Activated gamma-delta T cell (primary cell): ENCODE measurements around the gene FGF6.

ENCODE experiments used
- DNase-seq: peaks from one replicate; lab custom pipeline; 2025; lab: John Stamatoyannopoulos, UW

The FGF6 gene

GRCh38 chr12:4447151-4447550 lies 1.5 kb upstream of the FGF6 start:
- no peak for DNase-seq

DNA sequence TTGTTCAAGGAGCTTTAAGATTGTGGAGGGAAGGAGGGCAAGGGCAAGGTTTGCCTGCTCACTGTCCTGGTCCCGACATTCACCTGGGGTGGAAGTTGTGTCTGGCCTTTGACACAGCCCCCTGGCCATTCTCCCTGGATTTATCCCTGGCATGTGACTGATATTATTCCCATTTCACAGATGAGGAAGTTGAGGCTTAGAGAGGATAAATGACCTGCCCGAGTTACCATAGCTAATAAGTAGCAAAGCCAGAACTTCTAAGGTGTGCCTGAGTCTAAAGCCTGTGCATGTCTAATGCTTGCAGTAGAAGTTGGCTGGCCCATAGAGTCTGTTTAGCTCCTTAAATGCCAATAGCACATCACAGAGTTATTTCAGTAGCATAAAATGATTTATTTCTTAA lies 720 bp upstream of the FGF6 start:
- no peak for DNase-seq

GRCh38 chr12:4444031-4444430 lies 1.6 kb downstream of the FGF6 start:
- DNase-seq, result no peak

- no peak for DNase-seq
Observed at GRCh38 chr12:4443616-4444015, 2.0 kb downstream of the FGF6 start.

DNA sequence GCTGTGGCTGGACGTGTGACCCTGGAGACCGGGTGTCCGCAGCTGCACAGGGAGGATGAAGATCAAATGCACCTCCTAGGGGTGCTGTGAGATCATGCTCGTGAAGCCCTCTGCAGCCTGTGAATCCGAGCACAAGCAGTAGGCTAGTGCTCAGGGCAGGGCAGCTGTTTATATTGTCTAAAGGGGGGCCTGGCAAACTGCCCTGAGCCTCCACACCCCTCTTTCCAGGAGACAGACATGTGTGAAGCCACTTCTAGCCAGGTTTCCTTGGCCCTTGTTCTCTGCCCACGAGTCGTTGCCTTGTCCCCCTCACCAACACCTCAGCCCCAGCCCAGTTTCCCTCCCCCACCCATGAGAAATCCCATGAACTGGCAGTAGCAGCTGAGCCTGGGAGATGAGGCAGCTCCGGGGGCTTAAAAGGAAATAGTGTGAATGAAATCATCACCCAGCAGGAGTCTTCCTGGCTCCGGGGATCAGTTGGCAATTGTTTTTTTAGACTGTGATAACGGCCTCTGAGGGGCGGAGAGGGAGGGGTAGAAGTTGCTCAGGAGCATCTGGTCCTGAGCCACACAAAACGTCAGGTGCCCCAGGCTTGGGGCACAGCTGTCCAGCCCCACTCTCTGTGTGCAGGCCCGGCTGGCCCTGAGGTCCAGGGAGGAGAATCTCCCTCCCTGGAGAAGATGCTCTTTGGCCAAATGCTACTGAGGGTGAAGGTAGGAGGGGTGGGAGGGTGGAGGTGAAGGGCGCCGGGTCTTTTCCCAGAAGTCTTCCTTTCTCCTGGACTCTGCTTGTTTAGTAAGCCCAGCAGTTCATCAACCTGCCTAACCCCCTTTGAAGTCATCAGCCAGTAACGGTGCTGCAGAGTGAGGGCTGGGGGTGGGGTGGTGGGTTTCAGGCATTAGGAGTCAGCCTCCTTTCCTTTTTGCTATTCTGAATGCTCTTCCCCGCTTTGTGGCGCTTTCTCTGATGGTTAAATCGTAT lies 4.0 kb downstream of the FGF6 start:
- no peak for DNase-seq

DNA sequence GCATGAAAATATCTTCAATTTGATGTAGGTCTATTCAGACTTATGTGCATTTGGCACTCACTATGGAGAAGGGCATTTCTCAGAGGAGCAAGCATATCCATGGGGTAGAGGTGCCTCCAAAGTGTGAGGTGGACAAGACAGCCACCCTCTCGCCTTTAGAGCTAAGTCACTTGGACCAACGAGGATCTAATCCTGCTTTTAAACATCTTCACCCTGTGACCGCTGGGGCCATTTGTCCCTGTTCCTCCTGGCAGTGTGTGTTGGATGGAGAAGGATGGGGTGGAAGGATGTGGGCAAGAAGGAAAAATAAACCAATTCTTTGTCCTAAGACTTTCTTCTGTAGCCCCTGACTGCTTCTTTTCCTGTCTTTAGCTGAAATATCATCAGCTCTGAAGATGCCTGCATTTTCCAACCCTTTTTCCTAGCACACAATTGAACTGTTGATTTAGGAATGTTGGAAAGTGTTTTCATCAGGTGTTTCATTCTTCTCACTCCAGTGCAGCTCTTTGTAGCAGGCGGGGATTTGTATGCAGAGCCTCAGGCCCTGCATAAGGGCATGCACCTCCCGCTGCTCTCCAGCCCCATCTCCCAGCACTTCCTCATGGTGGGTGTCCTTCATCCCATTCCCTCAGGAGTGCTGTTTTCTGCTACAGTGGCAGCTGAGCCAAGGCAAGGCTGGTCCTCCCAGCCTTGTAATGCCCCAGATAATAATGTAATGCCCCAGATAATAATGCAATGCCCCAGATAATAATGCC lies 5.3 kb downstream of the FGF6 start:
- no peak for DNase-seq

GRCh38 chr12:4439736-4440135 lies 5.9 kb downstream of the FGF6 start:
- DNase-seq, result no peak

DNA sequence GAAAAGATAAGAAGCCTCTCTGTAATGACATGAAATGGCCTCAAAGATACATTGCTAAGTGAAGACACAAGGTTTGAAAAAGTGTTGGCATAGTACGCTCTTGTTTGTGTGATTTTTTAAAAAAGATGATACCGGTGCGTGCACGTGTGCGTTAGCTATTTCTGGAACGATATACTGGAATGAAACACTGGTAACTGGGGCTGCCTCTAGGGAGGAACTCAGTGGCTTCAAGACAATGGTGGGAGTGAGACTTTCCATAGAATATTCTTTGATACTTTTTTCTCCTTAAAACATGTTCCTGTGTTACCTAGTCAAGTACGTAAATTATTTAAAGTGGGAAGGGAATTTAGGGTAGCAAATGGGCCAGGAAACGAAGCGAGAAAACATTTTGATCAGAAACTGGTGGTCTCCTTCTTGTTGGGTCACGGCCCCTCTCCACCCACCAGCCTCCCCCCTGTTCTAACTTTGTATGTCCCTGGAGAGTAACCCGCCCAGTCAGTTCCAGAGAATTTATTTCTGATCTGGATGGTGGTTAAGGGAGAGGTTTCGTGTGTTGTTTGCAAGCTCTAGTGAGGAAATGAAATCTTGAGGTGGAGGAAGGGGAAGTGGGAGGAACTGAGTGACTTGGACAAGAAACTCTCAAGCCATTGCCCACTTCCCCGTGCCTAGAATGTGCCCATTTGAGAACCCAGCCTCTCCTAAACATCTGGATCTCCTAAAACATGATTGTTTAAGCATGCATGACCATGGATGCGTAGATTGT lies 6.6 kb downstream of the FGF6 start:
- no peak for DNase-seq

DNA sequence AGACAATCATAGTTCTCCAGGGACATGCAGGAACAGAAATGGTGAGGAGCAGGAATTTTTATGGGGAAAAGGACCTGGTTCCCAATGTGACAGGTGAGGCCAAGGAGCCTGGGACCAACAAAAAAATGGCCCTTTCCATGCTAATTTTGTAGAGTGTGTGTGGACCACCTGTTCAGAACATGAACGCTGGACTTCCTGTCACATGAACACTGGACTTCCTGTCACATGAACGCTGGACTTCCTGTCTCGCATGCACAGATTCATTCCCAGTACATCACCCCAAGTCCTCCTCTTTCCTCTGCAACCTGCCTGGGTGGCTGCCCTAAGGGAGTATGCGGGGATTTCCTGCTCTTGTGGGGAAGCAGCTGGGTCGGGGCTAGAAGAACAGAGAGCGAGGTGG lies 10.1 kb downstream of the FGF6 start:
- no peak for DNase-seq

- DNase-seq, result no peak
Observed at GRCh38 chr12:4434706-4435425, 10.7 kb downstream of the FGF6 start.

DNA sequence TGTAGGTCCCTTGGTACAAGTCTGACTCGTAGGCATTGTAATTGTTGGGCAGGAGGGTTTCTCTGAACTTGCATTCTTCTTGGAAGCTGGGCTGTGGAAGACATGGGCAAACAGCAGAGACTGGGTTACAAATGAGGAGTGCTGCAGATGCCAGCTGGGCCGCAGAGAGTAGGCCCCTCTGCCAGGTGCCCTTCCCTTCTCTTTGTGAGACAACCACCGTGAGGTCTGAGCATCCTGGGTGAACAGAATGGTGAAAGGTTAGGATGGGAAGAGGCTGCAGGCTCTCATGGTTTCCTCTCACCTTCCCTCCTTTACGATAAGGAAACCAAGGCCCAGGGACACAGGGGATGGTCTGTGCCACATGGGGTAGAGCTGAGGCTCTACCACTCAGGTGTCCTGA lies 11.3 kb downstream of the FGF6 start:
- DNase-seq, result no peak

- no peak for DNase-seq
Observed at GRCh38 chr12:4433745-4434058, 11.9 kb downstream of the FGF6 start.

DNA sequence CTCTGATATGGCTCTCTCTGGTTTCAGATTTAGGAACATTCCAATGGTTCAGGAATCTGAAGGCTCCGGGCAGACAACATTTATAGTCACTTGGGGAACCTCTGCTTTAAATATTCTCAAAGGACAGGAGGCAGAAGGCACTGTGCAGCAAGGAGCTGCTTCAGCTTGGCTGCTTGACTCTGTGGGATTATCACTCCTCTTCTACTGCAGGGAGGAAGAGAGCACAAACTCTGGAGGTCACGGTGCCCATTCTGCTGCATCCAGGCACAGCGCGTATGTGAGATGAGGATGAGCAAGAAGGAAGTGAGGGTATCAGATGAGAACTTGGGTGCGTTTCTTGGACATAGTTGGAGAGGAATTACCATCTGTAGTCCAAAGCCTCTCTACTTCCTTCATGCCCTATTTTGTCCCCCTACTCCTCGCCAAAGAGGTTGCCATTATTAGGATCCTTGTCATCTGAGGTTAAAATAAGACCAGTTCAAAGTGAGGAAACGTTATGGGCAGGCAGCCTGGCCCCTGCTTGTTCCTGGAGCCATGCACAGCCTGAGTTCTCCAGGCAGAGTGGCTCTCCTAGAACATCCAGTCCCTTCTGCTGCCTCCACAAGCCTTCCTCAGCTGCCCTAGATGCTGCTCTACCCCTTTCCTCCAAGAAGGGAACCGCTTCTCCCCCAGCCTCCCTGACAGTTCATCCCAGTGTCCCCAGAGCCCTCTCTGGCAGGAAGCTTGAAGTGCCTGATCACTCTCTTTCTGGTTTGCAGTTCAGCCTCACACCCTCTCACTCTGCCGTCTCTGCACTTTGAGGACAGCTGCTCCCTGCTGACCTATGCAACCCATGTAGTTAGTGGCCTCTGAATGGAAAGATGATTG lies 12.5 kb downstream of the FGF6 start:
- DNase-seq, result no peak

GRCh38 chr12:4431866-4432265 lies 13.7 kb downstream of the FGF6 start:
- DNase-seq, result no peak

DNA sequence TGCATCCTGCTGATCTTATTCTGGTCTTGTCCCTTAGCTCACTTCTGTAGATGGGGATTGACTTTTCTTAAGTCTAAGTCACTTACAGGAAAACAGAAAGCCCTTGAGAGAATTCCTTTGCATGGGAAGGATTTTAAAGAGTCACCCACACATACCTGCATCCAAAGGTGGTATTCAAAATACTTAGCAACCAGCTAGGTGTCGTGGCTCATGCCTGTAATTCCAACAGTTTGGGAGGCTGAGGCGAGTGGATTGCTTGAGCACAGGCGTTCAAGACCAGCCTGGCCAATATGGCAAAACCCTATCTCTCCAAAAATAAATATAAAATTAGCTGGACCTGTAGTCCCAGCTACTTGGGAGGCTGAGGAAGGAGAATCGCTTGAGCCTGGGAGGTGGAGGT lies 14.2 kb downstream of the FGF6 start:
- no peak for DNase-seq

- no peak for DNase-seq
Observed at GRCh38 chr12:4424422-4424821, 21.2 kb downstream of the FGF6 start.

DNA sequence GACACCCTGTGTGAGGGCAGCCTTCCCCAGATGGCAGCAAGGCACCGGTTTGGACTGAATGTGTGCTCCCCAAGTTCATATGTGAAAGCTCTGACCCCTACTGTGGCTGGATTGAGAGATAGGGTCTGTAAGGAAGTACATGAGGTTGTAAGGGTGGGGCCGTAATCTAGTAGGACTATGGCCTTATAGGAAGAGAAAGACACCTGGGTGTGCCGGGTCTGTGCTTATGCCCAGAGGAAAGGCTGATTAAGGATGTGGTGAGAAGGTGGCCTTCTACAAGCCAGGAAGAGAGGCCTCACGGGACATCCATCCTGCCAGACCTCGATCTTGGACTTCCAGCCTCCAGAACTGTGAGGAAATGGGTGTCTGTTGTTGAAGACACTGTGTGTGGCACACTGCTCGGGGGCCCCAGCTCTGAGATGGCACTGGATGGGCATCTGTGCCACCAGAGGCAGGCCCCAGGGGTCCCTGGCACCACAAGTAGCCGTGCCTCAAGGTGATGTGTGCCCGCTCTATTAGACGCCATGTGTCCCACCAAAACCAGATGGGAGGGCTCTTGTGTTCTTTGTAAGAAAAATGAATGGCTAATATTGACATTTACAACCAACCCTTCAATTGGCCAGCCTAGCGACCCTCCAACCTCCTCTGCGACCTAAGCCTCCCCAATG lies 22.0 kb downstream of the FGF6 start:
- no peak for DNase-seq

- DNase-seq, result no peak
Observed at GRCh38 chr12:4422985-4423384, 22.6 kb downstream of the FGF6 start.

DNA sequence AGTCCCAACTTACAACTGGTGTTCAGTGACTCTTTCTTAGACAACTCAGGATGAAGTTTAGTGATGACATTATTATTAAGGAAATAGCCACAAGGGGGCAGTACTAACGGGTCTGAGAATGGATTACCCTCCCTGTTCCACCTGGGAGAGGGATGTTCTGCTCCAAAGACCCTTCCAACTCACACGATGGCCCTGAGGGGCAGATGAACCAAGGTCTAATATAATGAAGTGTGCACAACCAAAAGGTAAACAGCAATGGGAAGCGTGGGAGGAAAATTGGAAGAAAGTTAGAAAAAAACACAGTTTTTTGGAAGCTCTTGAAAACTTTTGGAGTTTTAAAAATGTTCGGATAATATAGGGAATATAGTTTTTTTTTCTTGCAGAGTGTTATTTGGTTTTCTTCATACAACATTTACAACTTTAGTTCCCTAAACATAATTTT lies 24.0 kb downstream of the FGF6 start:
- DNase-seq, result no peak

GRCh38 chr12:4420138-4420670 lies 25.4 kb downstream of the FGF6 start:
- no peak for DNase-seq
